HepG2 (cell line): ENCODE measurements around the gene SLC48A1. TPM values are rescaled to one million over a fixed set of nuclear protein-coding genes. Genes with fewer than 3 reads are reported as not detected.
A peak's percentile ranks its signal among the peaks of the same experiment; 100 is the strongest.

Experiments
- CAMTA2 ChIP-seq: sonication (generic); formaldehyde crosslinking; IDR thresholded peaks from 2 replicates; pipeline ENCODE4 v1.4.0; 2020; ENCODE audit warnings: mild to moderate bottlenecking, missing genetic modification reagents, borderline replicate concordance
- DRAP1 ChIP-seq: IDR thresholded peaks from 2 replicates; pipeline ENCODE4 v1.6.1; 2016; ENCODE audit warnings: missing genetic modification reagents, missing compliant biosample characterization
- FOSL2 ChIP-seq: sonication (generic); formaldehyde crosslinking; IDR thresholded peaks from 2 replicates; pipeline ENCODE4 v1.4.0; 2020; ENCODE audit warnings: missing genetic modification reagents
- HDAC6 ChIP-seq: fragments of 200-600 bp; sonication (generic); IDR thresholded peaks from 2 replicates; pipeline ENCODE4 v1.7.0; 2017; ENCODE audit warnings: mild to moderate bottlenecking, antibody characterized with exemption, low read length, low read depth
- KDM5B ChIP-seq: sonication (generic); formaldehyde crosslinking; IDR thresholded peaks from 2 replicates; pipeline ENCODE4 v1.4.0; 2020; ENCODE audit warnings: missing genetic modification reagents, mild to moderate bottlenecking, borderline replicate concordance
- MEIS2 ChIP-seq: sonication (generic); formaldehyde crosslinking; IDR thresholded peaks from 2 replicates; pipeline ENCODE4 v1.9.0; 2021; ENCODE audit warnings: mild to moderate bottlenecking, missing genetic modification reagents
- MLX ChIP-seq: IDR thresholded peaks from 2 replicates; pipeline ENCODE4 v1.6.1; 2016
- NAIF1 ChIP-seq: sonication (generic); formaldehyde crosslinking; IDR thresholded peaks from 2 replicates; pipeline ENCODE4 v1.5.0; 2020; ENCODE audit warnings: mild to moderate bottlenecking, missing genetic modification reagents, borderline replicate concordance
- NONO ChIP-seq, 2 experiments: fragments of 450-650 bp in 1 of 2; sonication (generic) in 1 of 2; formaldehyde crosslinking in 1 of 2; IDR thresholded peaks in 1 of 2; conservative IDR thresholded peaks in 1 of 2; 2 replicates each; pipeline versions ENCODE4 v1.6.1 to v1.8.0; 2017 to 2022; ENCODE audit warnings: mild to moderate bottlenecking in 1 of 2, missing genetic modification reagents in 1 of 2, moderate library complexity in 1 of 2
- SAP130 ChIP-seq: IDR thresholded peaks from 2 replicates; pipeline ENCODE4 v1.6.1; 2016; ENCODE audit warnings: low read depth
- THAP11 ChIP-seq: IDR thresholded peaks from 2 replicates; pipeline ENCODE4 v1.6.1; 2016; ENCODE audit warnings: missing biosample characterization, missing genetic modification reagents
- TSC22D2 ChIP-seq: sonication (generic); formaldehyde crosslinking; IDR thresholded peaks from 2 replicates; pipeline ENCODE4 v1.5.1; 2020; ENCODE audit warnings: missing genetic modification reagents, mild to moderate bottlenecking, borderline replicate concordance
- ZBTB10 ChIP-seq: sonication (generic); formaldehyde crosslinking; IDR thresholded peaks from 2 replicates; pipeline ENCODE4 v1.4.0; 2020; ENCODE audit warnings: missing genetic modification reagents, borderline replicate concordance
- ZBTB42 ChIP-seq: sonication (generic); formaldehyde crosslinking; IDR thresholded peaks from 2 replicates; pipeline ENCODE4 v1.5.0; 2020; ENCODE audit warnings: mild to moderate bottlenecking, missing genetic modification reagents
- ZBTB49 ChIP-seq: sonication (generic); formaldehyde crosslinking; IDR thresholded peaks from 2 replicates; pipeline ENCODE4 v1.4.0; 2020; ENCODE audit warnings: missing genetic modification reagents, borderline replicate concordance
- ZBTB7A ChIP-seq: sonication (generic); formaldehyde crosslinking; IDR thresholded peaks from 2 replicates; pipeline ENCODE4 v1.8.0; 2022; ENCODE audit warnings: mild to moderate bottlenecking, missing genetic modification reagents
- ZNF17 ChIP-seq: sonication (generic); formaldehyde crosslinking; IDR thresholded peaks from 2 replicates; pipeline ENCODE4 v1.5.0; 2020; ENCODE audit warnings: mild to moderate bottlenecking, missing genetic modification reagents
- ZNF282 ChIP-seq: fragments of 450-650 bp; IDR thresholded peaks from 2 replicates; pipeline ENCODE4 v1.6.1; 2018; ENCODE audit not compliant: partially characterized antibody
- ZNF446 ChIP-seq: sonication (generic); formaldehyde crosslinking; IDR thresholded peaks from 2 replicates; pipeline ENCODE4 v1.5.0; 2020; ENCODE audit warnings: mild to moderate bottlenecking, missing genetic modification reagents
- ZNF451 ChIP-seq: sonication (generic); formaldehyde crosslinking; IDR thresholded peaks from 2 replicates; pipeline ENCODE4 v1.5.0; 2020; ENCODE audit warnings: mild to moderate bottlenecking, missing genetic modification reagents
- ZNF569 ChIP-seq: sonication (generic); formaldehyde crosslinking; IDR thresholded peaks from 2 replicates; pipeline ENCODE4 v1.5.0; 2020; ENCODE audit warnings: mild to moderate bottlenecking, missing genetic modification reagents, moderate library complexity, borderline replicate concordance
- ZNF572 ChIP-seq: sonication (generic); formaldehyde crosslinking; IDR thresholded peaks from 2 replicates; pipeline ENCODE4 v1.5.1; 2020; ENCODE audit warnings: mild to moderate bottlenecking, missing genetic modification reagents
- polyA plus RNA-seq, 8 experiments: library from polyadenylated mRNA; depleted of rRNA in 3 of 8; stranded (reverse) in 7 of 8; unstranded in 1 of 8; fragments of >200 nt; fragmentation: Illumina TruSeq in 4 of 8; extraction: Trizol in 4 of 8; gene quantifications; 2 replicates each; pipeline versions ENCODE4 v1.2.1 to v1.2.3, GENCODE V29; 2011 to 2016; ENCODE audit warnings: low read depth in 4 of 8, missing spikeins in 1 of 8, mixed read lengths in 1 of 8; ENCODE audit not compliant: insufficient read depth in 1 of 8
- total RNA-seq, 5 experiments: library from RNA; depleted of rRNA; stranded (reverse); fragments of >200 nt; fragmentation: Illumina TruSeq; extraction: Trizol; gene quantifications; 2 replicates each; pipeline ENCODE4 v1.2.3, GENCODE V29; 2016; ENCODE audit warnings: low read depth in 1 of 5

The SLC48A1 gene
- total and polyA plus RNA-seq, 2 of the 13 experiments (the other 11 are each of a cell fraction or from before 2014, with no cell fraction given): 2.2 to 3.7 TPM

GRCh38 chr12:47819138-47819895 lies 46.3 kb downstream of the SLC48A1 start (continued):
- no peak for TF ChIP-seq TSC22D2 (CRISPR knock-in tag)
- no peak for TF ChIP-seq DRAP1 (CRISPR knock-in tag)
- TF ChIP-seq THAP11 (CRISPR knock-in tag): peak; percentile 47; the same call in 1 of the 2 replicates
- TF ChIP-seq CAMTA2 (CRISPR knock-in tag): no peak
- TF ChIP-seq HDAC6: no peak
- TF ChIP-seq KDM5B: no peak
- no peak for TF ChIP-seq ZNF451 (CRISPR knock-in tag)
- TF ChIP-seq MEIS2 (CRISPR knock-in tag): no peak
- TF ChIP-seq MLX: no peak
- TF ChIP-seq ZBTB42 (CRISPR knock-in tag): no peak
- TF ChIP-seq SAP130 (CRISPR knock-in tag): peak; percentile 70
- no peak for TF ChIP-seq ZBTB49 (CRISPR knock-in tag)
- TF ChIP-seq ZBTB10 (CRISPR knock-in tag): no peak
- no peak for TF ChIP-seq ZNF572 (CRISPR knock-in tag)
- no peak for TF ChIP-seq ZNF17 (CRISPR knock-in tag)
- no peak for TF ChIP-seq ZNF282
- TF ChIP-seq FOSL2 (CRISPR knock-in tag): peak; percentile 16; the same call in 1 of the 2 replicates
- no peak for TF ChIP-seq ZNF569 (CRISPR knock-in tag)
- TF ChIP-seq ZNF446 (CRISPR knock-in tag): no peak
- 0 out of 2 replicates have a peak, but pooled peaks have one; percentile 15 for TF ChIP-seq ZBTB7A (CRISPR knock-in tag)
- no peak for TF ChIP-seq NONO (IDR thresholded peaks at IDR 0.05)
- TF ChIP-seq NONO (CRISPR knock-in tag; conservative IDR thresholded peaks at IDR 0.05): no peak; the same call in 1 of the 2 replicates
- TF ChIP-seq NAIF1 (CRISPR knock-in tag): no peak
